NCI-H146 treated with DMSO at 0.1 percent for 48 hours (cell line): ENCODE measurements around the gene ZNF697.
"Not testable (repeated sequence)": the region's sequence is repeated elsewhere in the genome, so short reads cannot be mapped to it uniquely, and the experiment has no call there.

Experiments used
- DNase-seq: peaks from one replicate; lab custom pipeline; 2025; ENCODE audit not compliant: unreplicated experiment; lab: John Stamatoyannopoulos, UW

Gene ZNF697

GRCh38 chr1:119603241-119603640 lies 44.8 kb downstream of the ZNF697 start:
- not testable (repeated sequence) for DNase-seq

GRCh38 chr1:119602789-119603188 lies 45.3 kb downstream of the ZNF697 start:
- DNase-seq = not testable (repeated sequence)

GRCh38 chr1:119602169-119602568 lies 45.9 kb downstream of the ZNF697 start:
- DNase-seq = no peak

- DNase-seq = no peak
These were observed 47.1 kb downstream of the ZNF697 start for GRCh38 chr1:119600976-119601375.

GRCh38 chr1:119600561-119600960 lies 47.5 kb downstream of the ZNF697 start:
- no peak for DNase-seq

GRCh38 chr1:119595606-119596005 lies 52.5 kb downstream of the ZNF697 start:
- no peak for DNase-seq

GRCh38 chr1:119595168-119595567 lies 52.9 kb downstream of the ZNF697 start:
- no peak for DNase-seq

GRCh38 chr1:119594376-119594775 lies 53.7 kb downstream of the ZNF697 start:
- no peak for DNase-seq

- DNase-seq = no peak
These were observed 54.3 kb downstream of the ZNF697 start for GRCh38 chr1:119593805-119594204.

- no peak for DNase-seq
These were observed 57.7 kb downstream of the ZNF697 start for GRCh38 chr1:119590393-119590792.

GRCh38 chr1:119588621-119589020 lies 59.4 kb downstream of the ZNF697 start:
- DNase-seq = no peak

GRCh38 chr1:119587341-119587740 lies 60.7 kb downstream of the ZNF697 start:
- DNase-seq = peak; percentile 81

- DNase-seq = not testable (repeated sequence)
These were observed 62.3 kb downstream of the ZNF697 start for GRCh38 chr1:119585801-119586200.

GRCh38 chr1:119582801-119583200 lies 65.3 kb downstream of the ZNF697 start:
- peak; percentile 37 for DNase-seq

GRCh38 chr1:119581076-119581475 lies 67.0 kb downstream of the ZNF697 start:
- not testable (repeated sequence) for DNase-seq

GRCh38 chr1:119573886-119574285 lies 74.2 kb downstream of the ZNF697 start:
- DNase-seq = no peak

GRCh38 chr1:119569930-119570622 lies 78.0 kb downstream of the ZNF697 start:
- DNase-seq = not testable (repeated sequence)
